Activated naive CD8-positive, alpha-beta T cell treated with anti-CD3 and anti-CD28 coated beads, Interleukin-2, amount 50 U/mL, for 16 hours (primary cell): Measurements from ENCODE around the gene KL.

Source experiments
- DNase-seq: peaks from one replicate; pipeline ENCODE4 v3.0.0-alpha.2; 2020; ENCODE audit warnings: low read depth, low spot score

Gene KL

DNA sequence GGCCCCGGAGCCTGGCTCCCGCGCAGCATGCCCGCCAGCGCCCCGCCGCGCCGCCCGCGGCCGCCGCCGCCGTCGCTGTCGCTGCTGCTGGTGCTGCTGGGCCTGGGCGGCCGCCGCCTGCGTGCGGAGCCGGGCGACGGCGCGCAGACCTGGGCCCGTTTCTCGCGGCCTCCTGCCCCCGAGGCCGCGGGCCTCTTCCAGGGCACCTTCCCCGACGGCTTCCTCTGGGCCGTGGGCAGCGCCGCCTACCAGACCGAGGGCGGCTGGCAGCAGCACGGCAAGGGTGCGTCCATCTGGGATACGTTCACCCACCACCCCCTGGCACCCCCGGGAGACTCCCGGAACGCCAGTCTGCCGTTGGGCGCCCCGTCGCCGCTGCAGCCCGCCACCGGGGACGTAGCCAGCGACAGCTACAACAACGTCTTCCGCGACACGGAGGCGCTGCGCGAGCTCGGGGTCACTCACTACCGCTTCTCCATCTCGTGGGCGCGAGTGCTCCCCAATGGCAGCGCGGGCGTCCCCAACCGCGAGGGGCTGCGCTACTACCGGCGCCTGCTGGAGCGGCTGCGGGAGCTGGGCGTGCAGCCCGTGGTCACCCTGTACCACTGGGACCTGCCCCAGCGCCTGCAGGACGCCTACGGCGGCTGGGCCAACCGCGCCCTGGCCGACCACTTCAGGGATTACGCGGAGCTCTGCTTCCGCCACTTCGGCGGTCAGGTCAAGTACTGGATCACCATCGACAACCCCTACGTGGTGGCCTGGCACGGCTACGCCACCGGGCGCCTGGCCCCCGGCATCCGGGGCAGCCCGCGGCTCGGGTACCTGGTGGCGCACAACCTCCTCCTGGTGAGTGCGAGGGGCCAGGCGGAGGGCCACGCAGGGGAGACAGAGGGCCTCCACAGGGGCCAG is at the start of gene KL:
KL (plus strand) TSS at position 10 of the 909 bp plus-strand sequence; CDS start at position 28, 18 bp downstream.
- no peak for DNase-seq

DNA sequence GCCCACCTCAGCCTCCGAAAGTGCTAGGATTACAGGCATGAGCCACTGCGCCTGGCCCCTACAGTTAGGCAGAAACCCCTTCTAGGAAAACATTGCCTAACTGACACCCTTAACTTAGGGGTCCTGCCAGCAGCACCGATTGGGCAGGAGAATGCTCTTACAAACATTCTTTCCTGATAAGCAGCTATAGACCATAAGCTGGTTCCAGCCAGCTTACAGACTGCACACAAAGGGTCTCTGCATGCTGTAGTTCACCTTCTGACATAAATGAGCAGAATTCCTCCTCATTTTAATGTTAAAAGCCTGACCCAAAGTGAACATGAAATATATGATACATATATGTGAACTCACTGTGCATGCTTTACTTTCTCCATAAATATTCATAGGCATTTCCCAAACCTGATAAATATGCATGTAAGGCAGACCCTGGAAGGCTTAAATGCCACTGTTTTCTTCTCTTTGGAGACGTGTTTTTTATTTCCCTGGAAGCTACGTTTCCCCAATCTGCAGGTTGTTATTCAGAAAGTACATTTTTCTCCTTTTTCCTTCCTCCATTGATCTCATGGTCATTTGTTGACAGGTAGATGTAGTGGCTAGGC is 48.5 kb upstream of the KL start:
- DNase-seq = no peak

DNA sequence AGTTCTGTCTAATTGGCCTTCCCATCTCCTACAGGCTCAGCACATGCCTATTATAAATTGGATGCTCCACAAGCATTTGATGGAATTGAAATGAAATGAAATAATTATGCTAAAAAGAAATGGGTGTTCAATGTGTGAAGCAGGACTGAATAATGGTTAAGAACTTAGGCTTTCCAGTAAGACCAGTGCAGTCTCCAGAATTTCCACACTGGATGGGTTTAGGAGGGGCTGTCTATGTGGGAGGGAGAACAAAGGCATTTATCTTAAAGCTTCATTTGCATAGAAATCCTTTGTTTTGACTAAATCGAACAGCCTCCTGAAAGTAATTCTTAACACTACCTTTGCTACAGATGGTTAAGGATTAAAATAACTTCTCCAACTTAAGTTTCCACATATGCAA is 47.9 kb upstream of the KL start:
- DNase-seq = no peak

DNA sequence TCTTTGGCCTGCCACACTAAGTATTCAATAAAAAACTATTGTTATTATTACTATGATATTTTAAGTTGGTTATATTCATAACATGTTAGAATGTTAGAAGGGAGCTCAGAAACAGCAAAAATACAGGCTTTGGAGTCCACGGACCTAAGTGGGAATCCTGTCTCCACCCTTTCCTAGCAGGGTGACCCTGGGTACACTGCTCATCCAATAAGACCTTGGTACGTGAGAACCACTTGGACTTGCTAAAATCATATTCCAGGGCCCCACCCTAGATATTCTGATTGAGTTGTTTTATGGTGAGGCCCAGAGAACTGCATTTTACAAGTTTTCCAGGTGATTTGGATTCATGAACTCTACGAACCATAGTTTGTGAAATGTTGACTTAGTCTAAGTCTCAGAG is 47.4 kb upstream of the KL start:
- no peak for DNase-seq

DNA sequence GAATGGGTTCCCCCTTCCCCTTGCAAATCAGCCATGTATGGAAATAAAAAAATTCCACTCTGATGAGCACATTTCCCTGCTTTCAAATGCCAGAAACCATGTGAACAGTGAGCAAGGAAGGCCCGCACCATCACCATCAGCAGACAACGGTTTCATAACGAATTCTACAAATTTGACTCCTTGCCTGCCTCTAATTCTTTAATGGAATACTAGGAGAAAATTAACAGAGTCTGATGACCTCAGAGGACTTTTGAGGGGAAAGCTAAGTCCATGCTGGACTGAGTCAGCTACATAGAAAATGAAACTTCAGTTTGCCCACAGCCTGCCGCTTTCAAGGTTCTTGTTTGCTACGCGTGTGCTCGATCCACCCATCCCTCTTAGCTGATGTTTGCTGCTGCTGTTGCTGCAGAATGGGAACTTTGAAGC is 46.7 kb upstream of the KL start:
- no peak for DNase-seq

DNA sequence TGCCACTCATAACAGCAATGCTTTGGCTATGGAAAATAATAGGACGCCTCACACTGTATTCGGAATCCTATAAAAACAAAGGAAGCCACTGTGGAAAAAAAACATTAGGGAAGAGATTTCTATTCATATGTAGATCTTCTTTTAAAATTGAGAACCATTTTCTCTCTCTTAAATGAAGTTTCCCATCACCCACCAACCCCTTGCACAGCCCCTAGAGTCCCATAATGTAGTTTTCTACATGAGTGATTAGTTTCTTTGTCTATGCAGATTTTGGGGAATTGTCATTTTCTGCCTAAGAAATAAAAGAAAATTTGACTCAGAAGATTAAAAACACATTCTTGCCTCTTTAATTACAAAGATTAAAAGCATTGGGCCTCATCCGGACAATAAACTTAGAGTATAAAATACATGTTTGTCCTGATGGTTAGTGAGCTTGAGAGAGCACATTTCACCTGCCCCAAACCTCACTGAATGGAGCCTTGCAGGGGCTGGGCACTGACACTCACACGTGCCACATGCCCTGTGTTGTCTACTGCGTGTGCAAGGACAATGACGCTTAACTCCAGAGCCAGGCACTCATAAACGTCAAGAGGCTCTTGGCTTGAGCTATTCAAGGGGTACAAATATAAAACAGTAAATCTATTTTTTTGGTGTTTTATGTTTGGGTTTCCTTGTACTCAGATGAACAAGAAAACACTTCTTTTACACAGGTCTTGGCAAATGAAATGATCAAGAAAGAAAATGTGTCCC is 40.0 kb upstream of the KL start:
- no peak for DNase-seq

DNA sequence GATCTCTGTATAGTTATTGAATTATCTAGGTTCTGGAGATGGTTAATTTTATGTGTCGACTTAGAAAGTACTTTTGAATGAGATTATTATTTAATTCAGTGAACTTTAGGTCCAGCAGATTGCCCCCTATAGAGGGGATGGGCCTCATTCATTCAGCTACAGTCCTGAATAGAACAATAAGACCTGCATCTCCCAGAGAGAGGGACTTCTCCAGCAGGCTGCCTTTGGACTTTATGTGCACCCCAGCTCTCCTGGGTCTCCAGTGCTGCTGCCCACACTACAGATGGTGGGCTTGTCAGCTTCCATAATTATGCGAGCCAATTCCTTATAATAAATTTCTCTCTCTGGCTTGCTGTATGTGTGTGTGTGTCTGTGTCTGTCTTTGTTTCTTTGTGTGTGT is 39.3 kb upstream of the KL start:
- DNase-seq = no peak

DNA sequence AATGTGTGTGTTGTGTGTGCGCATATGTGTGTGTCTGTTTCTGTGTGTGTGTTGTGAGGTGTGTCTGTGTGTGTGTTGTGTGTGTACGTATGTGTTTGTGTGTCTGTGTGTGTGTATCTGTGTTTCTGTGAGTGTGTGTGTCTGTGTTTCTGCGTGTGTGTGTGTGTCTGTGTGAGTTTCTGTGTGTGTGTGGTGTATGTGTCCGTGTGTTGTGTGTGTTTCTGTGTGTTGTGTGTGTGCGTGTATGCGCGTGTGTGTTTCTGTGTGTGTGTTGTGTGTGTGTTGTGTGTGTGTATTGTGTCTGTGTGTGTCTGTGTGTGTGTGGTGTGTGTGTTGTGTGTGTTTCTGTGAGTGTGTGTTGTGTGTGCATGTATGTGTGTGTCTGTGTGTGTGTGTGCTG is 38.9 kb upstream of the KL start:
- DNase-seq = no peak

DNA sequence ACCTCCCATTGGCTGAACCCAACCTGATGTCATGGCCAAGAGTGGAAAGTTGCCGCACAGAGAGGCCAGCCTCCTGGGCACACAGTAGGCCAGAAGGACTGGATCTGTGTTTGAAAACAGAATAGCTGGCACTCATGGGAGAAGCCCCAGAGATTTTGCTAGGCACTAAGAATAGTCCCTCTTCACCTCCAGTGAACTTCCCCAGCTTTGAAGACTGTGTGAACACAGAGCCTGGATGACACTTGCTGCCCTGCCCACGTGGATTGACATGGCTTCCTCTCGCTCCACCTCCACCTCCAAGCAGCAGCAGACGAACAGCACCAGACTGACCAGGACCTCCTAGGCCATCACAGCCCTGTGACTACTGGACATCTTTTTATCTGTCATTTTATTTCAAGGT is 37.9 kb upstream of the KL start:
- DNase-seq = no peak

DNA sequence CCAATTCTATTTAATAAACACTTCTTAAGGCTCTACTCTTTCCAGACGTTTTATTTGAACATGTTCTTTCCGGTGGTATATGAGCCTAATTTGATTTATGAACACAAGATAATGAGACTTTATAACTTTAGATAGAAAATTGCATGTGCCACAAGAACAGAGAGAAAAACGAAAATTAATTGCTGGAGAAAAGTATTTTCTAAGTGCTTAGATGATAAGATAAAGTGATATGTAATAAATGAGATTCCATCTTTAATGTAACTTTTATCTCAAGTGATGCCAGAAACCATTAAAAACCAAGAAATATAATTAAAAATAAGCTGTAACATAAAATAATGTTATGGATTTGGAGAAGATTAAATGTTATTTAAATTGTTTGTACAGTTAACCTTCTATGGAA is 33.2 kb upstream of the KL start:
- no peak for DNase-seq

DNA sequence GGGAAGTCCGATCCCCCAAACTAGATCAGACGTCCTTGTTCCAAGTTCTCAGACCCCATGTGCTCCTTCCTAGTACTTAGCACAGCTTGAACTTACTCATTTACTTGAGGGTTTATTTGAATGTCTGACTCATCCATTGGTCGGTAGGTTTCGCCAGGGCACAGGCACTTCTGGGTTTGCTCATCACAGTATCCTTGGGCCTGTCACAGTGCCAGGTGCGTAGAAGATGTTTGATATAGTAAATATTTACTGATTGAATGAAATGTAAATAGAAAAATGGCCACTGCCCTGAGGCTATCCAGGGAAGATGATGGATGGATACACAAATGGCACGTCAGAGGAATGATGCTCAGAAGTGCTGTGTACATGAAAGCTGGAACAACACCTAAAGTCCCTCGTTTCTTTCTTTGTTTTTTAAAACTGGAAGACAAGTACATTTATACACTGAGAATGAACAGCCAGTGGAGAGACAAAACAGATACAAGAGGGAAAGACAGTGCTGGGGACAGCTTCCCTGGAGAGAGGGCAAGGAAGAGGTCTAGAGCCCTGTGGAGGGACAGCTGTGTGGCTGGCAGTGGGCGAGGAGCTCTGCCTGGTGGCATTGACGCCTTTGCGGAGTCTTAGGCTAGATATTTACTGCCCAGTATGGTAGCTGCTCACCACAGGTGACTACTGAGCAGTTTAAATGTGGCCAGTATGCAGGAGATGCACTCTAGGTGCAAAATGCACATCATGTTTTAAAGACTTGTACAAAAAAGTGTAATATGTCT is 31.2 kb upstream of the KL start:
- DNase-seq = no peak

DNA sequence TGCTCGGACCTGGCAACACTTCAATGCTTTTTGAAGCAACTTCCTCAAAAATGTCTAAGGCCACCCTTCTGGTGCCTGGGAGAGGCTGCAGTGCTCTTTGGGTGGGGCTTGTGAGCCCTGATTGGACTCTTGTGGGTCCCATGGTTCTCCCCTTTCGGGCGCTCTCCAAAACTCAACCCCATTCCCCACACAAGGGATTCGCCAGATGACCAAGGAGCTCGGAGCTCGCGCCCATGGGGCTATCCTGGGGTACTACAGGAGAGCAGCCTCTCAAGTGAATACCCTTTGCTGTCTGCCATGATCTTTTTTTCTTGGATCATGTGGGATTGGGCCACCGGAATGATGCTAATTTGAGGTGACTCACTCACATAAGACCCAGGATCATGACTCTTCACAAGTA is 29.7 kb upstream of the KL start:
- DNase-seq = no peak

DNA sequence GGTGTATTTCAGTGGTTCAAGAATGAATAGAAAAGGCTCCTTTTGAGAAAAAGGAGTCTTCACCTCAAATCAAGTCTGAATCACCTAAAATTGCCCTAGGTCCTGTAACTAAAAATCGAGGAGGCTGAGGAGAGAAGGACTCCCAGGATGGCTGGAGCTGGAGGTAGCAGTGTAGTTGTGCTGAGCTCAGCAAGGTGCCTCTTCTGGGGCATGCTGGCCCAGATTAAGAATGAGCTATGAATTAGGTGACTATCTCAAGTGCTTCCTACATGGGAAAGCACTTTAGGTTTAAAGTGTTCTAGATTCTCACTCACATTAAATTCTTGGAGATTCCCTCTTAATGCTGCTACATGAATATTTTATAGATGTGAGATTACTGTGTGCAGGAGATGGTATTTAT is 28.8 kb upstream of the KL start:
- DNase-seq = no peak

DNA sequence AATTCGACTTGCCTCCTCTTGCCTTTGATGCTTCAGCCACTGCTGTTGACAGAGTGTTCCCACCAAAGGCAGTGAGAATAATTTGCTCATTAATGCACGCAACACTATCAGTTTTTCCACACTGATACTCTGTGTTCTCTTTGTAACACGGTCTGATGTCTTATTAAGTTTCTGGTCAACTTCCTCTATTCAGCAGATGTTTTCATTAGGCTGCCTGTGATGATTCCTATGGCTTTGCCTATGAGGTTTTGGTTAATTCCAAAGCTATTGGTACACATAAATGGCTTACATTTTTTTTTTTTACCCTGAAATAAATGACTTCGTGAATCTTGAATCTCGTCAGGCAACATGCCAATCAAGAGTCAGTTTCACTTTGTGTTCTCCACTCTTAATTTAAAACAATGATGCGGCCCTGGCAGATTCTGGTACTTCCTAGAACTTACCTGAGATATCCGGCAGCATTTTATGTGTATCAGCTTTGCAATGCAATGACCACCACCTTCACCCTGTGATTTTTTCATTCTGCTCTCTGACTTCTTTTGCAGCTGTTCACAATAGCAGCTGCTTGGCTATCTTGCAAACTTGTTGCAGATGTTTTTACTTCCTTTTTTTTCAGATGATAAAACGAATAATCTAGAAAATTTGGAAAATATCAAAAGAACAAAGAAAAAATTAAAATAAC is 27.5 kb upstream of the KL start:
- no peak for DNase-seq

DNA sequence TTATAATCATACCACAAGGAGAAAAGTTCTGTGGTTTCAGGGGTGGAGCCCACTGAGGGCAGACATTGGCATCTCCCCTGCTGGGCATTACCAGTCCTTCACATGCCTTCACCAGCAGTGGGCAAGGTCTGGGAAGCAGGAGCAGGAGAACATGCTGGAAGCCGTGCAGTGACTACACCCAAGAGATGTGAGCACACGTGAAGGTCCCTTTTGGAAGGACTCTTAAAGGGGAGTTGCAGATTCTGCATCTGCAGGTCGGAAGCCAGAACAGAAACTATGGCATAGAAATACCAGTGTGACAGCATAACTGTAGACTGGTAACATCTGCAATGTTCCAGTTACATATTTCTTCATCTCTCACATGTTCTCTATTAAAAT is 26.9 kb upstream of the KL start:
- no peak for DNase-seq

DNA sequence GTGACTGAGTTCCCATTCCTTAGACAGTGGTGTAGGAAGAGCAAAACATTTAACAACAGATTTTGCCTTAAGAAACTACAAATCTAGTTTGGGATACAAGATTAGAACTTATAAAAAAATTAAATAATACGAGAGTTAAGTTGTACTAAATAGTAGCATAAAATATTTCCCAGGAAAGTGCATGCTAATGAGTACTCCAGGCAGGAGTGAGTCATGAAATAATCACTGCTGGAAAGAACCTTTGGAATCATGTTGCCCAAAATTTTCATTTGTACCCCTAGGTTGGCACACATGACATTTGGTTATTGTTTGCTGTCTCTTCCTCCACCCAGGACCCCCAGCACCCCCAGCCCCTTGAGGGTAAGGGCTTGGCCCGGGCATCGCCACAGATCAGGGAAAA is 26.3 kb upstream of the KL start:
- DNase-seq = no peak

DNA sequence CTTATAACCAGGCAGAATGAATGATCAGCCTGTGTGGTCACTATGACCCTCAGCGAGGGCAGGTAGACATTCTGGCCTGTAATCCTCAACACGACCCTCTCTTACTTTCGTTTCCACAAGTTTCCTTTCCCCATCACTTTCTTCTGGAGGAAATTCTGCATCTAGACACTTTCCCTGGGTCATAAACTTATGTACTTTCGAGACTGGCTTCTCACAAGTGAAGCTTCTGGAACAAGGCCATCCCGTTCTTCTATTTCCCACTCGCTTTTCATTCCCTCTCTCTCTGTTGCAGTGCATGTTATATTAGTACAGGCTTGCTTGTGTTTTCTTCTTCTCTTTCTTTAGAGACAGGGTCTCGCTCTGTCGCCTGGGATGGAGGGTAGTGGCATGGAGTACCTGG is 23.1 kb upstream of the KL start:
- DNase-seq = no peak

DNA sequence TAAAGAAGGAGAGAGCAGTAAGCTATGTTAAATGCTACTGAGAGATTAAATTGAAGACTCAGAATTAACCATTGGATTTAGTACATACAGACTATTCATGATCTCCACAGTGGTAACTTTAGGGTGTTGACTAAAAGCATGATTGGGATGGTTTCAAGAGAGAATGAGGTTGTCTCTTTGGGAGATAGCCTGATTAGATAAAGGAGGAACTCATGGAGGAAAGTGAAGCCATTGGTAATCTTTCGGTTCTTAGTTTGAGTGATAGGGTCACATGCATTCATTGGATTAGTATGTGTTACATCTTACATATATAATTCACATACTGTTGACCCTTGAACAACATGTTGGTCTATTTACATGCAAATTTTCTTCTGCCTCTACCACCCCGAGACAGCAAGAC is 18.8 kb upstream of the KL start:
- DNase-seq = no peak

DNA sequence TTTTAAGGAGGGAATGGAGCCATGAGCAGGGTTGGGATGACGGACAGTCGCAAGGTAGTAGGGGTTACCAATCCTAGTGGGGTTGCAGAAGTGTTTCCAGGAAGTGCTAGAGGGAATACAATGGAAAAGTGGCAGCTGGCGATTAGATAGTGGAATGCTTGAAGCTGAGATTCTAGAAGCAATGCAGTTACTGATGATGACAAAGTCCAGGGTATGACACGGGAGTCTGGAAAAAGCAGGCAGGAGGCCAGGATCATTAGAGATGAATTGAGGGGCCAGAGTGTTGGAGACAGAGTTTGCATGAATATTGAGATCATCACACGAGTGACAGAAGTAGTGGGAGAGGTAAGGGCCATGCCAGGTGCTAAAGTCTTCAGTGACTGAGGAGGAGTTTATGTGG is 17.3 kb upstream of the KL start:
- DNase-seq = no peak

DNA sequence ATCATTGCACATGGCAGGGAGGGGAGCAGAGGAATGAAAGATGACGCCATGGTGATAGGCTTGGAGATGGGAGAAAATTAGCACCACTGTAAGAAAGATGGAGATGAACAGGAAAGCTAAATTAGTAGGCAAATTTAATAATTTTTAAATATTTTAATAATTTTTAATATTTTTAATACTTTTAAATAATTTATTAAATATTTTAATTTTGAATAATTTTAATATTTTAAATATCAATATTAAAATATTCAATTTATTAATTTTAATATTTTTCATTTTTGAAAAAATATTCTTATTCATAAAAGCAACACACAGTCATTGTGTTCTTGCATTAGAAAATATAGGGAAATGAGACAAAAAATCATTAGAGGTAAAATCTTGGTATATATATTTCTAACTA is 15.9 kb upstream of the KL start:
- DNase-seq = no peak

DNA sequence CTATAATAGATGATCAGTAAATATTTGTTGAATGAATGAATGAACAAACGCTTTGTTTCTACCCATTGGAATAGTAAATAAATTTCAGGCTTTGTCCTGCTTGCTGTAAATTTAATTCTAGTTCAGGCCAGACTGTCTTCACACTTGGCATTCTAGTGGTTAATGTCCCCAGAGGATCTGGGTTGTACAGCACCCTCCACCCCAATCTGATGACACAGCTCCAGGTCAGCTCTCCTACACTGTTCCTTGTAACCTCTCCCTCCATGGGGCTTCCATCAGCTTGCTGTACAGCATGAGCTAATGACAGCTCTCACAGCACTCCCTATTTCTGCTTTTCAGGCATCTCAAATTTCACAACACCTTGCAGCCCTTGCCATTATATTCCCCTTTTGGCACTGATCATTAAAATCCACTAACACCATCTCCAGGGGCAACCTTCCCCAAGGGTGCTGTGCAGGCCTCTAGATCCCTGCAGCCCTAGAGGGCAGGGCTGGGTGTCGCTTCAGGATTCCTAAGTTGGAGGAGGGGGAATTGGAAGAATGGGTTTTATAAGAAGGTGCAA is 12.7 kb upstream of the KL start:
- no peak for DNase-seq
